Right hindlimb (tissue), 1 donor: Measurements from ENCODE around the gene HEMK1.

Source experiments
- DNase-seq: peaks from one replicate; pipeline ENCODE4 v3.0.0-alpha.2; 2018

HEMK1 gene

DNA sequence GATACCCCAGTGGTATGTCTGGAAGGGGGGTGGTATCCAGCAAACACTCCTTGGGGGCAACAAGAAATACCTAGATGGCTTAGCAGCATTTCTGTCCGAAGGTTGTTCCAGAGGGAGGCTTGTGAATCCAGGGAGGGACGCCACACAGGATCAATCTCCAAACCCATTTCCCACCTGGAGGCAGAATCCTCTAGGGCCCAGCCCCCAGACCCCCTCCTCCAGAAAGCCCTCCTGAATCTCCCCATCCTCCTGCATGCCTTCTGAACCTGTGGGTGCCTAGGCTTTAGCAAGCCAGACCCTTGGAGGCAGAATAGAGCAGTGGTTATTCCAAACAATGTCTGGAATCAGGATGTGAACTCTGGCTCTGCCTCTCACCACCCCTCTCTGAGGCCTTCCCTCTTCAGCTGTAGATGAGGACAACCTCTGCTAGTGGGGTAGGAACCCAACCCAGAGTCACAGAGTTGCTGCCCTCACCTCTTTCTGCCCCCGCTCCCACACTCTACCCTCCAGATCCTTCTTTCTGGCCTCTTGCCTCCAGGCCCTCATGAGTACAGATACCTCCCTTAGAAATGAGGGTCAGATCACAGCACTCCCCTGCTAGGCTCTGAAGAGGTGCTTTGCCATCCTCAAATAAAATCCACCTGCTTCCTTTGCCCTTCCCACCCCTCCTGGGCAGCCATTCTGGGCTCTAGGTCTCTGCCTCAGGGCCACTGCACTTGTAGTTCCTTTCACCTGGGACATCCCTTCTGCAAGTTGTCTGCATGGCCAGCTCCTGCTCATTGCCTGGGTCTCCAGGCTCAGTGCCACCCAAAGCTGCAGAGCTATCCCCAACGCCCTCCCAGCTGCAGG, 34.2 kb downstream of the HEMK1 start:
- no peak for DNase-seq

DNA sequence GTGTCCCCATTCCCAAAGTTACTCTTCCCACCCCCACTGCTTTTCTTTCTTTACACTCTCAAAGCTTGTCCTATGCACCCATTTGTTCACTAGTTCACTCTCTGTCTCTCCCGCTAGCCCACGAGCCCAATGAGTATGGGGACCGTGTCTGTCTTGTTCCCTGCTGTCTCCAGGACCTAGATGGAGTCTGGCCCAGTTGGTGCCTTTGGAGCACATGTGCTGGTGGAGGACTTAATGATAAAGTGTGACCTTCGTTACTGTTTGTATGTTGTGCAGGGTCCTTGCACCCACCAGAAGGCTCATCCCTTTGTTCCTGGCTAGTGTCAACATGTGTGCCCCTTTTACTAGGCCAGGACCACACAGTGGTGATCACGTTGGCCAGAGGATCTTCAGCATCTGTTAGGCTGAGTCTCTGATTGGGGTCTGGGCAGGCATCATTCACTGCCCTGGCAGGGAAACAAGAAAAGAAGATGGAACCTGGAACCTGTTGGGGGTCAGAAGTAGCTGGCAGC, 34.8 kb downstream of the HEMK1 start:
- DNase-seq, result no peak

DNA sequence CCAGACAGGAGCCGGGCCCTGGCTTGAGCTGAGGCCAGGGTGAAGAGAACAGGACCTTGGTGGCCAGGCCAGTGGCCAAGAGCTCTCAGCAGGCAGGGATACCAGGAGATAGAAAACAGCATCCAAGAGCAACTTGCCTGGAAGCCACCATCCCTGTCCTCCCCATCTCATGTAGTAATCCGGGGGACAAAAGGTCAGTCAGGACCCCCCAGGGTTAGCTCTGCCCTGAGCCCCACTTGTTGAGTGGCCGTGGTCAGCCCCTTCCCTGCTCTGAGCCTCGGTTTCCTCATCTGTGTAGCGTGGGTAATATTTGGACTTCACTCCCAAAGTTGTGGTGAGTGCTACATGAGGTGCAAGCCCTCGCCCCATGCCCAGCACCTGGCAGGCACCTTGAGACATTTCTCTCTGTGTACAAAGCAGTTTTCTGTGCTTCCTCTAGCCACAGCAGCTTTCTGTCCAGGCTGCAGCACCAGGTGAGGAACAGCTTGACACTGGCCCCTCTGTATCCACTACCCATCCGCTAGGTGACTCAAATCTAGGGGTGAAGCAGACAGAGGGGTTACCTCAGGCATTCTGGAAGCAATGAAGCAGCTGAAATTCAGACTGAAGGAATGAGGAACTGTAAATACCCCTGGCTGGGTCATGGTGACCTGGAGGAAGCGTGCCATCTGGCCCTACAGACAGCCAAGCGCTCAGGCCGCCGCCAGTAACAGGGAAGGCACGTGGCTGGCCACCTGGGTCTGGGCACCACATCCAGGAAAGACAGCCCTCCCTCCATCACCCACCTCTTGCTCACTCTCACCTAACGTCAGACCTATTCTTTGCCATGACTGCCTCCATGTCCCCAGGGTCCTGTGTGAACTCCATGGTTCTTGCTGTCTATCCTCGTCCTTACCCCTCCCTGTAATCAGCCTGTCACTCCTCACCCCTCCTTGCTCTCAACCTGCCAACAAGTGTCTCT, 35.6 kb downstream of the HEMK1 start:
- DNase-seq, result no peak

DNA sequence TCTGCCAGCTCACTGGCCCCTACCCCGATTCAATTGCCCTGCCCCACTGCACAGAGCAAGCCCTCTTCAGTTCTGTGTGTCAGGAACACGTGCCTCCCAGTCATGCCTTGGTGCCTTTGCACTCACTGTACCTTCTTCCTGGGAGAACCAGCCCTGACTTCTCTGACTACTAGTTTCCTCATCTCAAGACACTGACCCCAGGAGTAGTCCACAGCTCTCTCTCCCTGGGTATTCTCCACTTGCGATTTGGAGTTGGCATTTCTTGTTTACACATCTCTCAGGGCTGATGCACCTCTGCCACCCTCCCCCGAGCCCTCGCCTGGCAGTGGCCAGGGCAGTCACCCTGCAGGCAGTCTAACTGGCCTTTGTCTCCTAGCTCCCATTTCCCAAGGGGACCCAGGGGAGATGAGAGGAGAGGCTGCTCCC, 36.6 kb downstream of the HEMK1 start:
- DNase-seq, result no peak

DNA sequence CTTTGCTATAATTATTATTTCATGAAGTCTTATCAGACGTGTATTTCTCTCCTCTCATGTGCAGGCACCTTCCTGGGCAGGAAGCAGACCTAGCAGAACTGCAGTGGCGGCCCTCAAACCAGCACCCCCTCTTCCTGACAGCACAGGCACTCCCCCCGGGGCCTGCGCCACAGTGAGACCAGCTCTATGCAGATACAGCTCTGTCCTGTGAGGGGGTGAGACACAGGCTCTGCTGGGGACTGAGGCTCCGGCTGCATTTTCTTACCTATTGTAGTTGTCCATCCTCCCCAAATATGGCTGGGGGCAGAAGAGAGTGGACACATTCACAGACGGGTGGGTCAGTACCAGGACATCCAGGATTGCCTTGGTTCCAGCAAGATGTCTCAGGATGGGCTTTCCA, 37.3 kb downstream of the HEMK1 start:
- no peak for DNase-seq

DNA sequence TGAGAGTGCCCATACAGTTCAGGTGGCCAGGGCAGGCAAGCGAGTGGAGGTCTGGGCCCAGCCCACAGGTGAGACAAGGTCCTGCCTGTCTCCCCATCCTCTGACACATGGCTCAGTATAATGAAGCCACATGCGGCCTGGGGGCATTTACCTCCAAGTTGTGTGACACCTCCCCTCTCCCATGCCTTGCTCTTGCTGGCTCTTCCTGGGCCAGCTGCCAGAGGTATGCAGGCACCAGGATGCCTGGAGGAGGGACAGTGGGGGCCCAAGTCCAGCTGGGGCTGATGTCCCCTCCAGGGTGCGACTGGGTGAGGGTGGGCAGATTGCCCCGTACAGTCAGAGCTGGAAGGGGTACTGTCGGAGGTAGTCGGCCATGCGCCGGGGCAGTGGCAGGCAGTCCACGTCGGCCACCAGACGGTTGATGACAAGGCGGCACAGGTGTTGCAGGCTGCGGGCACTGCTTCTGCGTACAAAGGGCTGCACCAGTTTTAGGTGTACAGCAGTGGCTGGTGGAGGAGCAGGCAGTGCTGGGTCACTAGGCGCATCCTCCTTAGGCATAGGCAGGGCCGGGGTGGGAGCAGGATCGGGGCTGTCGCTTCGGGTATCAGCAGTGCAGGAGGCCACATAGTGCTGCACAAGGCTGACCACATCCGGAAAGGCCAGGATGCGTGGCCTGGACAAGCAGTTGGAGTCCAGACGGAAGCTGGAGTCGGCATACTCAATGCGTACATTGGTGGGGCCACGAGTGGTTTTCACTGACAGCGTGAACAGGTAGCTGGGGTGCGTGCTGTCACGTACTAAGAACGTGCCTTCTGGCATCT, 38.2 kb downstream of the HEMK1 start:
- no peak for DNase-seq

DNA sequence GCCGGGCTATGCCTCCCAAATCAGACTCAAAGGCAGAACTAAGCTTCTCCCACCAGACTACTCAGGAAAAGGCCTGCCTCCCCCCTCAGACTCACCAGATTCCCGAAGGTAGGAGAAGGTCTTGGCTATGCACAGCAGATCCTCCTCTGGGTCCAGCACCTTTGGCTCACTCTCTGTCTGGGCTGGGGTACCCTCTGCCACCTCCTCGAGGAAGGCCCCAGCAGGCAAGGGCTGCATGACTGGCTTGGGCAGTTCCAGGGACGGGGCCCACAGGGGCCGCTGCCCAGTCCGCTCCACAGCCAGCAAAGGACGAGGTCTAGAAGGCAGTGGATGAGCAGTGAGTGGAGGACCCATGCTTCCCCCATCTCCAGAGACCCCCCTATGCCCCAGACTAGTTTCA, 39.0 kb downstream of the HEMK1 start:
- DNase-seq, result no peak

DNA sequence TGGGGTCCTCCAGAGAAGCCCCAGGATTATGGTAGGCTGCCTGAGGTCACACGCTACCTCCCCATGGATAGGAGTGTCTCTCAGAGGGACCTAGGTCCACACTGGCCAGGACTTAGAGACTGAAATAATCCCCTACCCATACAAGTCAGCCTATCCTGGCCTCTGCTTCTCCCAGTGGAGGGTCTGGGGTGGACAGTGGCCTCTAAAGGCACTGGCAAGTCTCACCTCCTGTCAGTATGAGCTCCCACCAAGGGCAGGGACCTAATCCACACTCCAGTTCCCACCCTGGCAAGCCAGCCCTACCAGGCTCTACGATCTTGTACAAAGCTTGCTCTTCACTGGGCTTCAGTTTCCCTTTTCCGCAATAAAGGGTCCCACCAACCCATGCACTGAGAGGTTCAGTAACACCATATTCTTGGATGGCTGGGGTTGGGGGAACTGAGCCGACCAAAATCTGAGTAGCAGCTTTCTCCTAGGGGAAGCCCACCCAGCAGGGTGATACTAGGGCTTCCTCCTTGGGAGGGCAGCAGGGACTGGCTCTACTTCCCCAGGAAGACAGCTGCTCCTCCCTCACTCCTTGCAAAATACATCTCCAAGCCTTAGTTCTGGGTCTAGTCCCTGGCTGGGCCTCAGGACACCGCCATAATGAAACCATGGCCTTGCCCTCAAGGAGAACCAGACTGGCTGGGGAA, 39.9 kb downstream of the HEMK1 start:
- DNase-seq, result no peak

DNA sequence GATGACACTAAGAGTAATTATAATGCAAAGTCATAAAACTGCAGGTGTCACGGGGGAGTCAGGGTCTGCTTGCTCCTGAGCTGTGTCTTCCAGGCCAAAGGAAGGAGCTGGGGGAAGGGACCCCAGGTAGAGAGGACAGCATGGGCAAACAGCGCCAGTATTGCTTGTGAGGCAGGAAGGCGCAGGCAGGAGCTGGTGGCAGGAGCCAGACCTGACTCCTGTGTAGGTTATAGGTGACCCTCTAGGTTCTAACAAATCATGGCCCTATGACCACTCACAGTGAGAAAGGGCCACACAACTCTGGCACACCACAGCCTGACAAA, 40.4 kb downstream of the HEMK1 start:
- no peak for DNase-seq

DNA sequence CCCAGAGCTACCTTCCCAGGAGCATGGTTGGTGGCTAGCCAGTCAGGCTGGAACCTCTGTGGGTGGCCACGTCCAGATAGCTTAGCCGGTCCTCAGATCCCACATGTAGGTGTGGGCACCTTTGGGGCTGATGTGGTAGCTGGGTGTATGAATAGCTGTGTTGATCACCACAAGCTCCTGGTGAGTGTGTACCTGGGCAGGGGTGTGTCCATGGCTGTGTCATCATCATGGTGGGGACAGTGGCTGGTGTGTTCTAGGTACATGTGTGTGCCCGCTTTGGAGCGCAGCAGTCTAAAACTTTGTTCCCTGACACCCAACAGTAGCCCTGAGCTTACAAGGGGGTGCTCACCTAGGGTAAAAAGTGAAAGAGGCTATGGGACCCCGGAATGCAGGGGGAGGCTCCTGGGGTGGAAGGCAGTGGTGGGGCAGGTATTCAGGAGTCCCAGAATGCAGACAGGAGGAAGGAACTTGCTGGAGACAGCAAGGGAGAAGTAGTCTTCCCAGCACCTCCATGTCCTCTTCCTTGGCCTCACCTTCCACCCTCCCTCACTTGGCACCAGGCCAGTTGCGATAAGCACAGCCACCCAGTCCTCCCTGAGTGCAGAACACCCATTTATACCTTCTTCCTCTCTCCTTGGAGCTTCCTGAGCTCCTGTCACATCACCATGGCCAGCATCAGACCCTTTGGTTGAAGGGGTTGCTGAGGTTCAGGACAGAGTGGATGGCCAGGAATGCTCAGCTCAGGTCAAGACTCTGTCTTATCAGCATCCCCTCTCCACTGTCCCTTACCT, 41.1 kb downstream of the HEMK1 start:
- no peak for DNase-seq

DNA sequence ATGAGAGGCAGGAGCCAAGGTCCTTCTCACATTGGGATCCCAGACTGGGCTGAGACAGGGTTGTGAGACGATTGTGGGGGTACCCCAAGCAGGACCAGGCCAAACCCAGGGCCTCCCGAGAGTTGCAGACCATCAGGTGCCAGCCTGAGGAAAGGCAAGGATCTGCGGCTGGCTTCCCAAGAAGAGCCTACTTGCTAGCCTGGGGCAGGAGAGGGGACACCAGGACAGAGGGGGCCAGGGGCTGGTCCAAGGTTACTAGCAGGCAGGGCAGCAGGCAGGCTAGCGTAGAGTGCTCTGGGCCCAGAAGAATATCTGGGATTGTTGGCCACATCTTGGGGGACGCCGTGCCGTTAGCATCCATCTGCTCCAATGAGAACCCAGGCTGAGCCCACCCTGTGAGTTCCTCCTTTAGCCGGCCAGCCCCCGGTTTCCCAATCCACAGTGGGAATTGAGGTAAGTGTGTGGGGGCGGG, 41.7 kb downstream of the HEMK1 start:
- DNase-seq, result no peak

DNA sequence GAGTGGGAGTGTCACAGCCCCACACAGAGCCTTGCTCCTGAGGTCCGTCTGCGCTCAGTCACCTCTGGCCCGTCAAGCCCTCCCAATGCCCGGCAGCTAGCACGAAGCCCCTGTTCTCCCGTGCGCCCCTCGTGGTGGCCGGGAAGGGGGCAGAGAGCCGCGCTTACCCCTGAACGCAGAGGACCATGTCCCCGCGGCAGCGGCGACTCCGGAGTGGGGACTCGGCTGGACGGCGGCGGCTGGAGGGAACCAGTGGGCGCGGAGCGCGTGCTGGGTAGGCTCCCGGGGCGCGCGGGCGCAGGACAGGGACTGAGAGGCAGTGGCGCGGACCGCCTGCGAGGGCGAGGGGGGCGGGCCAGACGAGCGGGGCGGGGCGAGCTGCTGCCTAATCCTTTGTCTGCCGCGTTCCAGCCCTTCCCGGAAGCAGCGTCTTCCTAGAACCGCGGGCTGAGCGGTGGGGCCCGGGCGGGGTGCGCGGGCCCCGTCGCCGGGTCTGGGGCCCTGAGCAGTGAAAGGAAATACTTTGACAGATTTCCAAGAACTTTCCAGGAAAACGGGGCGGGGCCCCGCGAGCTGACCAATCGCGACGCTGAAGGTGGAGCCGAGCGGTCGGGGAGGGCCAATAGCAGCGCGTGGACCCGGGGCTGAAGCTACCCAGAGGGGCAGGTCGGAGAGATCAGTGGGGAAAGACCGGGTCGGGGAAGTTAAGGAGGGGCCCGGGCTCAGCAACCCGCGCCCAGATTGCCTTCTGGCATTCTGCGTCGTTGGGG, 42.3 kb downstream of the HEMK1 start, which contains the start of gene CISH:
TSS of gene CISH (minus strand) at position 311 of the 770 bp plus-strand sequence. CDS start at position 187, 124 bp downstream.
- peak; percentile 99 for DNase-seq

DNA sequence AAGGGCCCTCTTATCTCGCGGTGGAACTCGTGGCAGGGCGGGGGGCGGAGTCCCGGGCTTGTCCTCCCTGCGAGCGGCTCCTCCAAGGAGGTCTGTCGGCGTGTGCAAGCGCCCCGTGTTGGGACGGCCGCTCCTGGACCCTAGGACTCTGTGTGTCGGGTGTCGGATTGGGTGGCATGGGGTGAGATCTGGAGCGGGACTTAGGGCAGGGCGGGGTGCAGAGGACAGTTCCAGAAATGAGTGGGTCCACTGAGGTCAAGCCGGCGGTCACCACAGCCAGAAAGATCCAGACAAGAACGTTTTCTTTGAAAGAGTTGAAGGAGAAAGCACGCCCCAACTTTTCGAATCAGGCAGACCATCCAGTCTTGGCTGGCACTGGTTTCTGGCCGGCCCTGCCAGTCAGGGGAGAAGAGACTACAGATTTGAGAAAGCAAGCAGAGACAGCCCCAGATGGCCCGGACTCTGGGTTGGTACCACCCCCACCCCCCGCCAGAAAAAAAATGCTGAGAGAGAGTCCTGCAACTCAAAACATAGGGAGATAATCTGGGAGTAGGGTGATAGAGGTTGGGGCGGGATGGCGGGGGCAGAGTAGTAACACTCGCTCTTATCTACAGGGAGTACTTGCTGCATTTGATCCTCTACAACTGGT, 43.0 kb downstream of the HEMK1 start:
- DNase-seq, result no peak

DNA sequence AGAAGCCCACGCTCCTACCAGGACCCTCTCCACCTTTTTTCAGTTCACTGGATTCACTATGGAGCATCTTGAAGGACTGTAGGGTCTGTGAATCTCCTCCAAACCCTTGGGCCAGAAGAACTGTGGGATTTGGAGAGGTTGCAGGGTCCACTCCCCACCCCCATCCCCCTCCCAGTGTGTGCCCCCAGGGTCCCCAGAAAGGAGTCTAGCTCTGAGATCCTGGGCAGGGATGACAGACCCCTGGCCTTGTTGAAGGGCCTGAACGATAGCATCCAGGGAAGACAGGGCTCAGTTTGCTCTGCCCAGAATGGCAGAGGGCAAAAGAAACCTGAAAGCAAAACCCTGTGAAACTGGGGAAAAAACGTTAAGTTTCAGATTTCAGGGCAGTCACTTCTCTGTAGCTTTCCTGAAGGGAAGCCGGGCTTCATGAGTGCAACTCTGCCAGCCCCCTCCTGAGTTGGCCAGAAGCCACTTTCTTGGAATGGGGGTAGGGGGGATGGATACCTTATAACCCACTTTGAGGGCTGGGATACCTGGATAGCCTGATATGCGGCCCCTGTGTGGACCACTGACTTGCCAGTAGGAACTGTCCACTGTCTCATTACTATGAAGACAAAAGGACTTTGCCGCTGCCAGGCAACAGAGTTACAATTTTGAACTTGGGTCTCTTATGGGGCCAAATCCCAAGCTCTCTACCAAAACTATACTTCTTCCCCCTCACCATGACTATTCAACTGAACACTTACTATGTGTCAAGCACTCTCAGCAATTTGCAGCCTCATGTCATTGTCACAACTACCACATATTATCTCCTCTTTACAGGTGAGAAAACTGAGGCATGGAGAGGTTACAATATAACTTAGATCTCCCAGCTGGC, 43.9 kb downstream of the HEMK1 start:
- no peak for DNase-seq

DNA sequence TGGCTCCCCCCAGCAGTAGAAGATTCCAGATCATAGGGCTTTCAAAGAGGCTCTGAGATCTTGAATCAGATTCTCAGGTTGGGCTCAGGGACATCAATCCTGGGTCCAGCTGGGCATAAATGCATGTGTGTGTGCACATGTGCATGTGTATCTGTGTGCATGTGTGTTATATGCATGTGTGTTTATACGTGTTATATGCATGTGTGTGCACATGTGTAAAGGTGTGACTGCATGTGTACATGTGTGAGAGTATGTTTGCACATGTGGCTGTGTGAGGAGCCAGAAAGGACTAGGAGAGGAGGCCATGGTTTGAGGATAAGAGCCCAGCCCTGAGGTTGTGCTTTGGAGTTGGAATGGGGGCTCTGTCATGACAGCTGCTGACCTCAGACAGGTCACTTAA, 45.9 kb downstream of the HEMK1 start:
- no peak for DNase-seq

DNA sequence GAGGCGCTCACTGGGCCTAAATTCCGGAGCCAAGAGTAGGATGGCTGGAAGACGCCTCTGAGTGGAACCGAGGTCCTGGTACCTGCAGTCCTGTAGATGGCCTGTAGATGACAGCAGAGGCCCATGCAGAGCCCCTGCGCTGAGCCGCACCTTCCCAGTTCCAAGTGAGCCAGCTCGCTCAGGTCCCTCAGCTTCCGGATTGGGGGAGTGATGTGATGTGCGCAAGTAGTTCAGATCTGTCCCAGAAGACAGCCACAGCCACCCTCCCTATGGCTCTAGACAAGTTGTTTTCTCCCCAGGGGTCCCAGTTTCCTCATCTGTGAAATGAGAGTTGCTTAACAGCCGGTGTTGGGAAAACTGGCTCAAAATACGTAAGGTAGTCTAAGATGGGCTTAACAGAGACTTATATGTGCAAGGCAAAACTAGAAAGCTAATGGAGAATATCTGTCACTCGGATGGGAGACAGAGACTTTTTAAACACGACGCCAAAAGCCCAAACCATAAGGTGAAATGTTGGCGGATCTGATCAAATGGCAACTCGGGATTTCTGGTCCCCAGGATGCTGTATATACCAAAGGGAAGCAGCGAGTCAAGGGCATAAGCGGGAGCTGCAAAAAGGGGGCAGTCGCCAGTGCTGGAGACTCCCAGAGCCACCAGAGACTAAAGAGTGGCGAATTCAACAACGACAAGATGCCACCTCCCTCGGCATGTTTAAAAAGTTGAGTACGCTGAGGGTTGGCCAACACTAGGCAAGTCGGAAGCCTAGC, 46.9 kb downstream of the HEMK1 start:
- DNase-seq, result peak; percentile 88

DNA sequence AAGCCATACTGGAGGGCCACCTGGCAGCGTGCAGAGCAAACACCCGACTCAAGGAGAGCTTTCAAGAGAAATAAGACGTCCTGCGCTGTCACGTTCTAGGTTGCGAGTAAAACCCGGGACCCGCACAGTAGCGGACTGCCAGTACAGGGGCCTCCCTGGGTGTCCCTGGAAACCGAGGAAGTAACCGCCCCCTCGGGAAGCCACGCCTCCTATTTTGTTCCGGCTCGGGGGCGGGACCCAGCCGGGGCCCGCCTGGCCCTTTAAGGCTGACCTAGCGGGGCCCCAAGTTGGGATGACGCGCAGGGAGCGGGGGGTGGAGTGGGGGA, 47.4 kb downstream of the HEMK1 start:
- DNase-seq, result peak; percentile 95
